Measurements from ENCODE around the gene SUV39H2. TPM values are rescaled to one million over a fixed set of nuclear protein-coding genes. Genes with fewer than 3 reads are reported as not detected.

SUV39H2 gene
- polyA plus RNA-seq, 1 donor from 2014 or later, result 19.4 TPM

DNA sequence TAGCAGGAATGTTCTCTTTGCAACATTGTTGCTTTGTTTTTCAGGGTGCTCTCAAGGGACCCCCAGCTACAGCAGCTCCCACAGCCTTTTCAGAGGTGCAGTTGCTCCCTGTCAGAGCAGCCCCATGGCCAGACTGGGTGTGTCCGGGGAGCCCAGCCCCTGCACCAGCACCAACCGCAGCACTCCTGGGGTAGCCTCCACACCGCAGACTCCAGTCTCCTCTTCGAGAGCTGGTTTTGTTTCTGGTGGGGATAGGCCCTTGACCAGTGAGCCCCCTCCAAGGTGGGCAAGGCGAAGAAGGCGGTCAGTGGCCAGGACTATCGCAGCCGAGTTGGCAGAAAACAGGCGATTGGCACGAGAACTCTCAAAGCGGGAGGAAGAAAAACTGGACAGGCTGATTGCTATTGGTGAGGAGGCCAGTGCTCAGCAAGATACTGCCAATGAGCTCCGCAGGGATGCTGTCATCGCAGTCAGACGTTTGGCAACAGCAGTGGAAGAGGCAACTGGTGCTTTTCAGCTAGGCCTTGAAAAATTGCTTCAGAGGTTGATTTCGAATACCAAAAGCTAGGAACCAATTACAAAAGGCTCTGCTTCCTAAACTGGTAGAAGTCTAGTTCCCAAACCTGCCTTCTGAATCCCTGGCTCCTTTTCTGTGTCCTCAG lies 35.2 kb upstream of the SUV39H2 start:
- H3K79me2 ChIP-seq (replicated peaks; ENCODE audit: insufficient read depth, low read length), result peaks cover 17% of the 10 kb centered on the region
- no peak overlapping the region for H3K4me3 ChIP-seq (ENCODE audit: low read length)
- peaks cover 11% of the 10 kb centered on the region for H3K36me3 ChIP-seq (ENCODE audit: insufficient read depth, low read length)
- no peak for TF ChIP-seq POLR2AphosphoS5 (IDR thresholded peaks at IDR 0.05)
- no peak for TF ChIP-seq REST (IDR thresholded peaks at IDR 0.05; ENCODE audit: borderline replicate concordance)
- TF ChIP-seq TAF1 (IDR thresholded peaks at IDR 0.05; ENCODE audit: low read depth), result no peak
- TF ChIP-seq EZH2 (IDR thresholded peaks at IDR 0.05; ENCODE audit: borderline replicate concordance, insufficient read depth, low read length, poor library complexity, severe bottlenecking), result no peak
- no peak for TF ChIP-seq MXI1 (conservative IDR thresholded peaks at IDR 0.05; ENCODE audit: poor library complexity, severe bottlenecking)
- no peak for TF ChIP-seq EP300 (conservative IDR thresholded peaks at IDR 0.05; ENCODE audit: poor library complexity, severe bottlenecking)
- TF ChIP-seq, protein P1, sequence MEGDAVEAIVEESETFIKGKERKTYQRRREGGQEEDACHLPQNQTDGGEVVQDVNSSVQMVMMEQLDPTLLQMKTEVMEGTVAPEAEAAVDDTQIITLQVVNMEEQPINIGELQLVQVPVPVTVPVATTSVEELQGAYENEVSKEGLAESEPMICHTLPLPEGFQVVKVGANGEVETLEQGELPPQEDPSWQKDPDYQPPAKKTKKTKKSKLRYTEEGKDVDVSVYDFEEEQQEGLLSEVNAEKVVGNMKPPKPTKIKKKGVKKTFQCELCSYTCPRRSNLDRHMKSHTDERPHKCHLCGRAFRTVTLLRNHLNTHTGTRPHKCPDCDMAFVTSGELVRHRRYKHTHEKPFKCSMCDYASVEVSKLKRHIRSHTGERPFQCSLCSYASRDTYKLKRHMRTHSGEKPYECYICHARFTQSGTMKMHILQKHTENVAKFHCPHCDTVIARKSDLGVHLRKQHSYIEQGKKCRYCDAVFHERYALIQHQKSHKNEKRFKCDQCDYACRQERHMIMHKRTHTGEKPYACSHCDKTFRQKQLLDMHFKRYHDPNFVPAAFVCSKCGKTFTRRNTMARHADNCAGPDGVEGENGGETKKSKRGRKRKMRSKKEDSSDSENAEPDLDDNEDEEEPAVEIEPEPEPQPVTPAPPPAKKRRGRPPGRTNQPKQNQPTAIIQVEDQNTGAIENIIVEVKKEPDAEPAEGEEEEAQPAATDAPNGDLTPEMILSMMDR (IDR thresholded peaks at IDR 0.05; ENCODE audit: poor library complexity, severe bottlenecking), result no peak
- TF ChIP-seq RAD21 (conservative IDR thresholded peaks at IDR 0.05), result no peak
- no peak for TF ChIP-seq SMC3 (conservative IDR thresholded peaks at IDR 0.05; ENCODE audit: poor library complexity)
- no peaks in the 10 kb centered on the region for H4K20me1 ChIP-seq (ENCODE audit: insufficient read depth)
- no peaks in the 10 kb centered on the region for H3K27me3 ChIP-seq (ENCODE audit: insufficient read depth, low read depth, low read length)
- no peak overlapping the region for H2AFZ ChIP-seq (ENCODE audit: low read depth, low read length)
- H3F3A ChIP-seq (ENCODE audit: insufficient read depth, low read length, poor library complexity, severe bottlenecking), result no peaks in the 10 kb centered on the region
- H3K9me2 ChIP-seq (ENCODE audit: insufficient read depth, low read length), result no peaks in the 10 kb centered on the region
- H3K4me2 ChIP-seq (ENCODE audit: low read length), result no peak overlapping the region
- no peak overlapping the region for H3K27ac ChIP-seq (ENCODE audit: low read length)
- H3K9ac ChIP-seq (ENCODE audit: low read length), result no peak overlapping the region
- no peaks in the 10 kb centered on the region for H3K9me3 ChIP-seq (ENCODE audit: low read length)

- H3K4me3 ChIP-seq (ENCODE audit: low read length), result no peak overlapping the region
- no peaks in the 10 kb centered on the region for H3K27me3 ChIP-seq (ENCODE audit: insufficient read depth, low read depth, low read length)
- TF ChIP-seq REST (IDR thresholded peaks at IDR 0.05; ENCODE audit: borderline replicate concordance) (no peak), SMC3 (conservative IDR thresholded peaks at IDR 0.05; ENCODE audit: poor library complexity) (no peak), POLR2AphosphoS5 (IDR thresholded peaks at IDR 0.05) (no peak), EP300 (conservative IDR thresholded peaks at IDR 0.05; ENCODE audit: poor library complexity, severe bottlenecking) (no peak)
- no peak overlapping the region for H3K4me2 ChIP-seq (ENCODE audit: low read length)
- H2AFZ ChIP-seq (ENCODE audit: low read depth, low read length), result no peak overlapping the region
- peaks cover 11% of the 10 kb centered on the region for H3K79me2 ChIP-seq (replicated peaks; ENCODE audit: insufficient read depth, low read length)
- H4K20me1 ChIP-seq (ENCODE audit: insufficient read depth), result no peaks in the 10 kb centered on the region
- H3K9me2 ChIP-seq (ENCODE audit: insufficient read depth, low read length), result no peaks in the 10 kb centered on the region
- no peak overlapping the region for H3K9ac ChIP-seq (ENCODE audit: low read length)
- H3K9me3 ChIP-seq (ENCODE audit: low read length), result no peaks in the 10 kb centered on the region
- no peak overlapping the region for H3K27ac ChIP-seq (ENCODE audit: low read length)
- H3F3A ChIP-seq (ENCODE audit: insufficient read depth, low read length, poor library complexity, severe bottlenecking), result no peaks in the 10 kb centered on the region
- peaks cover 11% of the 10 kb centered on the region for H3K36me3 ChIP-seq (ENCODE audit: insufficient read depth, low read length)
Measured at GRCh38 chr10:14844948-14845347, 33.7 kb upstream of the SUV39H2 start.

All from neural cell (in vitro differentiated cells).